ENCODE results near the gene SLC38A8.

The SLC38A8 gene

DNA sequence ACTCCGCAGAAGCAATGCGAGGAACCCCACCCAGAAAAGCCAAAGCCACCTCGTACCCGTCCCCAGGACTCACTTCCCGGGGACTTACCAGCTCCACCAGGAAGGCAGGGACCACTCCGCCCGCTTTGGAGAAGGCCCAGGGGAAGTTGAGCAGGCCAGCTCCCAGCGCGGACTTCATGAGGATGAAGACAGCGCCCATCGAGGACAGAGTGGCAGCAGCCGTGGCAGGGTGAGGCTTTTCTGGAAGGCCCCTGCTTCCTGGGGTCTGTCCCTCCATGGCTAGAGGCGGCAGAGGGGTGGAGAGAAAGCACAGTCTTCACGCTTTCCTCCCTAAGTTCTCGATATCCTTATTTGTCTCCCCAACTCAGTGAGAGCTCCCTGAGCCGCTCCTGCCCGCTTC, 714 bp downstream of the SLC38A8 start:
- no peaks in the 10 kb centered on the region for H3K9me3 ChIP-seq (ENCODE audit: insufficient read depth, low read depth, low read length)
- TF ChIP-seq CTCF (conservative IDR thresholded peaks at IDR 0.05; ENCODE audit: low read length) (no peak), EZH2phosphoT487 (IDR thresholded peaks at IDR 0.05; ENCODE audit: borderline replicate concordance) (no peak)
- H3K4me1 ChIP-seq (ENCODE audit: insufficient read depth, low read length, poor library complexity, severe bottlenecking), result peaks cover 16% of the 10 kb centered on the region
- no peaks in the 10 kb centered on the region for H4K20me1 ChIP-seq (ENCODE audit: insufficient read depth, low read length, poor library complexity, severe bottlenecking)
- H3F3A ChIP-seq (ENCODE audit: low read depth), result no peaks in the 10 kb centered on the region
- no peaks in the 10 kb centered on the region for H3K27me3 ChIP-seq (ENCODE audit: insufficient read depth, low read length, poor library complexity, severe bottlenecking)
- no peak overlapping the region for H2AFZ ChIP-seq (ENCODE audit: low read length)
- H3K36me3 ChIP-seq (ENCODE audit: insufficient read depth, low read length), result no peaks in the 10 kb centered on the region
- no peak overlapping the region for H3K4me2 ChIP-seq (ENCODE audit: low read depth, low read length, poor library complexity, severe bottlenecking)
- H3K9me2 ChIP-seq (replicated peaks; ENCODE audit: low read depth, low read length), result no peaks in the 10 kb centered on the region
- no peak overlapping the region for H3K9ac ChIP-seq (ENCODE audit: low read depth, low read length, poor library complexity, severe bottlenecking)
- H3K79me2 ChIP-seq (ENCODE audit: insufficient read depth, low read length), result no peaks in the 10 kb centered on the region
- H3K4me3 ChIP-seq (ENCODE audit: low read length, poor library complexity, severe bottlenecking), result no peak overlapping the region

DNA sequence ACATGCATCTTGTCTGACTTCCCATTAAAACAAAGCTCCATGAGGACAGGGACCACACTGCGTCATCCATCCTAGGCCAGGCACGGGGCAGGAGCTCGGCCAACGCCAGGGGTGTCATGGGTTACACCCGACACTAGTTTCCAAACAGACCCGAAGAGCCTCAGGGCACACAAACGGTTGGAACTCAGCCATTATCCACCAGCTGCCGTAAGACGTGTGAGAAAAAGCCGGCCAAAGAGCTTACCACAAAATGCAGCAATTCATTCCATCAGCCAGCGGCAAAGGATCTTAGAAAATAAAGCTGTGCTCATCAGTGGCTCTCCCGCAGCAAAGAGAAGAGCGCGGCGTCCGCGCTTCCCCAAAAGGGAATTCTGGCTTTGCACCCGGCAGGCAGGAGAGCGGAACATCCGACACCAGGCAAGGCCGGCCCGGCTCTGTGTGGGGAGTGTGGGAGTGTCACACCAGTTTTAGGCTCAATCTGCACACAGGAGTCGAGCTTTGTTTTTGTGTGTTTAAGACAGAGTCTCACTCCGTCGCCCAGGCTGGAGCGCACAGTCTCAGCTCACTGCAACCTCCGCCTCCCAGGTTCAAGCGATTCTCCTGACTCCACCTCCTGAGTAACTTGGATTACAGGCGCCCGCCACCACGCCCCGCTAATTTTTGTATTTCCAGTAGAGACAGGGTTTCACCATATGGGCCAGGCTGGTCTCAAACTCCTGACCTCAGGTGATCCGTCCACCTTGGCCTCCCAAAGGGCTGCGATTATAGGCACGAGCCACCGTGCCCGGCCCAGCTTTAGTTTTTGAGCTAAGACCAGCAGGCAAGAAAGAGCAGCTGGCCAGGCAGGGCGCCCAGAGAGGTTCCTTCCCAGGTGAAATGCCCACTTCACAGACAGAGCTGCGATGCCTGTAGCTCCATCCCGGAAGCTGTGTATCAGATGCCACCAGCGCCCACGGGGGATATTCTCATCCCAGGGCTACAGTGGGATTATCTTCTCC, 1.5 kb downstream of the SLC38A8 start:
- no peaks in the 10 kb centered on the region for H3K9me2 ChIP-seq (replicated peaks; ENCODE audit: low read depth, low read length)
- H3K9me3 ChIP-seq (ENCODE audit: insufficient read depth, low read depth, low read length), result no peaks in the 10 kb centered on the region
- H3K4me2 ChIP-seq (ENCODE audit: low read depth, low read length, poor library complexity, severe bottlenecking), result no peak overlapping the region
- no peak overlapping the region for H2AFZ ChIP-seq (ENCODE audit: low read length)
- TF ChIP-seq CTCF (conservative IDR thresholded peaks at IDR 0.05; ENCODE audit: low read length), result no peak
- TF ChIP-seq EZH2phosphoT487 (IDR thresholded peaks at IDR 0.05; ENCODE audit: borderline replicate concordance), result no peak
- no peaks in the 10 kb centered on the region for H3K36me3 ChIP-seq (ENCODE audit: insufficient read depth, low read length)
- peaks cover 16% of the 10 kb centered on the region for H3K4me1 ChIP-seq (ENCODE audit: insufficient read depth, low read length, poor library complexity, severe bottlenecking)
- no peaks in the 10 kb centered on the region for H3K27me3 ChIP-seq (ENCODE audit: insufficient read depth, low read length, poor library complexity, severe bottlenecking)
- no peak overlapping the region for H3K4me3 ChIP-seq (ENCODE audit: low read length, poor library complexity, severe bottlenecking)
- H3F3A ChIP-seq (ENCODE audit: low read depth), result no peaks in the 10 kb centered on the region
- no peaks in the 10 kb centered on the region for H4K20me1 ChIP-seq (ENCODE audit: insufficient read depth, low read length, poor library complexity, severe bottlenecking)
- H3K9ac ChIP-seq (ENCODE audit: low read depth, low read length, poor library complexity, severe bottlenecking), result no peak overlapping the region
- no peaks in the 10 kb centered on the region for H3K79me2 ChIP-seq (ENCODE audit: insufficient read depth, low read length)

GRCh38 chr16:84040226-84040822, 2.3 kb downstream of the SLC38A8 start:
- Histone ChIP-seq H3K27me3 (ENCODE audit: insufficient read depth, low read length, poor library complexity, severe bottlenecking) (no peaks in the 10 kb centered on the region), H3K4me2 (ENCODE audit: low read depth, low read length, poor library complexity, severe bottlenecking) (no peak overlapping the region), H3K4me1 (ENCODE audit: insufficient read depth, low read length, poor library complexity, severe bottlenecking) (peaks cover 16% of the 10 kb centered on the region), H3K4me3 (ENCODE audit: low read length, poor library complexity, severe bottlenecking) (no peak overlapping the region), H3K79me2 (ENCODE audit: insufficient read depth, low read length) (no peaks in the 10 kb centered on the region), H3K9me3 (ENCODE audit: insufficient read depth, low read depth, low read length) (no peaks in the 10 kb centered on the region), H2AFZ (ENCODE audit: low read length) (no peak overlapping the region), H4K20me1 (ENCODE audit: insufficient read depth, low read length, poor library complexity, severe bottlenecking) (no peaks in the 10 kb centered on the region), H3K9me2 (replicated peaks; ENCODE audit: low read depth, low read length) (no peaks in the 10 kb centered on the region), H3K36me3 (ENCODE audit: insufficient read depth, low read length) (no peaks in the 10 kb centered on the region), H3K9ac (ENCODE audit: low read depth, low read length, poor library complexity, severe bottlenecking) (no peak overlapping the region), H3F3A (ENCODE audit: low read depth) (no peaks in the 10 kb centered on the region)
- TF ChIP-seq EZH2phosphoT487 (IDR thresholded peaks at IDR 0.05; ENCODE audit: borderline replicate concordance) (no peak), CTCF (conservative IDR thresholded peaks at IDR 0.05; ENCODE audit: low read length) (no peak)
